GM23248 (cell line): Measurements from ENCODE around the gene IBTK. TPM values are rescaled to one million over a fixed set of nuclear protein-coding genes. Genes with fewer than 3 reads are reported as not detected.

ENCODE experiments used
- DNase-seq: peaks from one replicate; pipeline ENCODE4 v3.0.0-alpha.2; 2015
- H2AFZ ChIP-seq: fragments of 200-600 bp; sonication (generic); 2 replicates; pipeline ENCODE4 v1.6.1; 2016; ENCODE audit warnings: antibody characterized with exemption
- H3F3A ChIP-seq: fragments of 200-600 bp; sonication (generic); 2 replicates; pipeline ENCODE4 v1.6.1; 2016; ENCODE audit warnings: mild to moderate bottlenecking, antibody characterized with exemption, mixed run types; ENCODE audit not compliant: insufficient read depth
- H3K27ac ChIP-seq: fragments of 200-600 bp; sonication (generic); 2 replicates; pipeline ENCODE4 v1.5.1; 2016; ENCODE audit warnings: mild to moderate bottlenecking
- H3K27me3 ChIP-seq: fragments of 200-600 bp; sonication (generic); replicated peaks from 2 replicates; pipeline ENCODE4 v1.6.1; 2016; ENCODE audit warnings: mild to moderate bottlenecking; ENCODE audit not compliant: insufficient read depth
- H3K36me3 ChIP-seq: fragments of 200-600 bp; sonication (generic); 2 replicates; pipeline ENCODE4 v1.6.1; 2016; ENCODE audit warnings: low read depth, mild to moderate bottlenecking
- H3K4me1 ChIP-seq: fragments of 200-600 bp; sonication (generic); 2 replicates; pipeline ENCODE4 v1.6.1; 2016; ENCODE audit warnings: mild to moderate bottlenecking; ENCODE audit not compliant: insufficient read depth
- H3K4me2 ChIP-seq: fragments of 200-600 bp; sonication (generic); one replicate; pipeline ENCODE4 v1.6.1; 2016; ENCODE audit warnings: mild to moderate bottlenecking; ENCODE audit not compliant: unreplicated experiment
- H3K4me3 ChIP-seq: fragments of 200-600 bp; sonication (generic); 2 replicates; pipeline ENCODE4 v1.5.1; 2016; ENCODE audit warnings: mild to moderate bottlenecking
- H3K79me2 ChIP-seq: fragments of 200-600 bp; sonication (generic); 2 replicates; pipeline ENCODE4 v1.6.1; 2016; ENCODE audit warnings: mild to moderate bottlenecking; ENCODE audit not compliant: insufficient read depth
- H3K9ac ChIP-seq: fragments of 200-600 bp; sonication (generic); 2 replicates; pipeline ENCODE4 v1.6.1; 2016; ENCODE audit warnings: mild to moderate bottlenecking
- H3K9me2 ChIP-seq: fragments of 200-600 bp; sonication (generic); 2 replicates; pipeline ENCODE4 v1.6.1; 2016; ENCODE audit warnings: mixed run types, mild to moderate bottlenecking, moderate library complexity; ENCODE audit not compliant: insufficient read depth
- H3K9me3 ChIP-seq: fragments of 200-600 bp; sonication (generic); one replicate; pipeline ENCODE4 v1.6.1; 2017; ENCODE audit warnings: low read depth
- H4K20me1 ChIP-seq: fragments of 200-600 bp; sonication (generic); 2 replicates; pipeline ENCODE4 v1.6.0; 2016; ENCODE audit not compliant: insufficient read depth
- EZH2 ChIP-seq: fragments of 200-600 bp; sonication (generic); IDR thresholded peaks from 2 replicates; pipeline ENCODE4 v1.6.1; 2018; ENCODE audit warnings: antibody characterized with exemption, mild to moderate bottlenecking; ENCODE audit not compliant: insufficient read depth, poor library complexity, severe bottlenecking
- EZH2phosphoT487 ChIP-seq: fragments of 200-600 bp; sonication (generic); IDR thresholded peaks from 2 replicates; pipeline ENCODE4 v1.6.1; 2018; ENCODE audit warnings: antibody characterized with exemption, moderate library complexity, mild to moderate bottlenecking, low read depth; ENCODE audit not compliant: insufficient read depth
- whole genome bisulfite sequencing, 2 experiments: methylation state at CpG; one replicate each; pipeline ENCODE4 v1.1.6; 2015 to 2017; ENCODE audit warnings: low lambda C conversion rate in 2 of 2, low coverage in 1 of 2; ENCODE audit errors: missing lambda C conversion rate in 2 of 2; 5-methylcytosine and 5-hydroxymethylcytosine counted together
- in situ Hi-C: fragments of 300-500 bp; cut with MboI; formaldehyde crosslinking; loops from 2 replicates; pipeline ENCODE4 v1.15.0; 2020
- polyA plus RNA-seq: library from polyadenylated mRNA; unstranded; fragments of >200 nt; fragmentation: Nextera tagmentation; extraction: Ambion mirVana; gene quantifications from 2 replicates; pipeline ENCODE4 v1.2.1, GENCODE V29; 2016
- total RNA-seq: library from RNA; depleted of rRNA; stranded (reverse); fragments of >200 nt; shearing (Covaris generic); gene quantifications from 2 replicates; pipeline ENCODE4 v1.2.3, GENCODE V29; 2014

The IBTK gene
- total and polyA plus RNA-seq, 2 experiments from 2014 or later, result 23.8 to 44.5 TPM

- 98% methylated on average over 4 of the region's 4 CpGs for WGBS, 2 experiments
- no peak overlapping the region for H3K9ac ChIP-seq
- TF ChIP-seq EZH2 (no peak), EZH2phosphoT487 (no peak)
- no peak overlapping the region for H2AFZ ChIP-seq
- in situ Hi-C loops, result no loop called here
- H4K20me1 ChIP-seq, result no peaks in the 10 kb centered on the region
- no peaks in the 10 kb centered on the region for H3K9me2 ChIP-seq
- no peak overlapping the region for H3K4me3 ChIP-seq
- H3K79me2 ChIP-seq, result no peaks in the 10 kb centered on the region
- H3K9me3 ChIP-seq, result no peaks in the 10 kb centered on the region
- H3K27me3 ChIP-seq, result no peaks in the 10 kb centered on the region
- H3K4me1 ChIP-seq, result no peaks in the 10 kb centered on the region
- H3K4me2 ChIP-seq, result no peak overlapping the region
- peaks cover 92% of the 10 kb centered on the region for H3K36me3 ChIP-seq
- no peak overlapping the region for H3K27ac ChIP-seq
- no peak for DNase-seq
- 0 out of 2 replicates have a peak, but pooled peaks cover 4% of the 10 kb centered on the region for H3F3A ChIP-seq
Observed at GRCh38 chr6:82195619-82196018, 51.9 kb downstream of the IBTK start.

- Histone ChIP-seq H3F3A (peaks cover 50% of the 10 kb centered on the region), H2AFZ (no peak overlapping the region), H3K9me3 (no peaks in the 10 kb centered on the region), H3K27me3 (no peaks in the 10 kb centered on the region), H4K20me1 (no peaks in the 10 kb centered on the region), H3K79me2 (no peaks in the 10 kb centered on the region), H3K27ac (peak overlapping the region; percentile 16; the same call in 1 of the 2 replicates), H3K36me3 (peaks cover 80% of the 10 kb centered on the region), H3K4me3 (no peak overlapping the region), H3K9ac (no peak overlapping the region), H3K9me2 (no peaks in the 10 kb centered on the region), H3K4me2 (peak overlapping the region; percentile 5), H3K4me1 (peaks cover 28% of the 10 kb centered on the region)
- in situ Hi-C loops, result no loop called here
- WGBS, 2 experiments, result 66 to 67% methylated on average over 3 of the region's 3 CpGs
- peak; percentile 29 for DNase-seq
- no peak for TF ChIP-seq EZH2phosphoT487
- TF ChIP-seq EZH2, result no peak
Observed at GRCh38 chr6:82185948-82186535, 61.5 kb downstream of the IBTK start.

DNA sequence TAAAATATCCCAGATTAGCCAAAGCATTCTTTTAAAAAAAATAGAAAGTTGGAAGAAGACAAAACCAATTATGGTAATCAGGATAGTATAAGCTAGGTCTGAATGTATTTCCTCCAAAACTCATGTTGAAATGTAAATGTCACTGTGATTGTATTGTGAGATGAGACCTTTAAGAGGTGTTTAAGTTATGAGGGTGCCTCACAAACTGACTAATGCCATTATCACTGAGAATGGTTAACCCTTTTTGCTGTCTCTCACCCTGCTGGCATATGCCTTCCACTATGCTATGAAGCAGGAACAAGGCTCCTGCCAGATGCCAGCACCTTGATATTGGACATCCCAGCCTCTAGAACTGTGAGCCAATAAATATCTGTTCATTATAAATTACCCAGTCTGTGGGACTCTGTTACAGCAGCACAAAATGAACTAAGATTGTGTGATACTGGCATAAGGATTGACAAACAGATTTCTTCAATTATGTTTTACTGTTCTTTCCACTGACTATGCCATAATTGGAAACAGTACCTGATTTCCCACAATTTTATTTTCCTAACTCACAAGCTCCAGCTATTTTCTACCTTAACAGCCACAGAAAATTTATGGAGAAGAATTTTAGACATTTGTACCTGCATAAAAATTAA, 63.8 kb downstream of the IBTK start:
- Histone ChIP-seq H4K20me1 (no peaks in the 10 kb centered on the region), H3K9me2 (no peaks in the 10 kb centered on the region), H3K4me3 (no peak overlapping the region), H3K36me3 (peaks cover 68% of the 10 kb centered on the region), H3K9me3 (no peaks in the 10 kb centered on the region), H3K27me3 (no peaks in the 10 kb centered on the region), H3K79me2 (no peaks in the 10 kb centered on the region), H2AFZ (no peak overlapping the region), H3F3A (peaks cover 53% of the 10 kb centered on the region), H3K4me2 (peak overlapping the region; percentile 31), H3K27ac (peak overlapping the region; percentile 50), H3K9ac (peak overlapping the region; percentile 29), H3K4me1 (peaks cover 42% of the 10 kb centered on the region)
- peak; percentile 35 for DNase-seq
- in situ Hi-C loops, result no loop called here
- no peak for TF ChIP-seq EZH2phosphoT487
- no peak for TF ChIP-seq EZH2

- in situ Hi-C loops, result no loop called here
- no peak overlapping the region for H3K4me3 ChIP-seq
- no peaks in the 10 kb centered on the region for H4K20me1 ChIP-seq
- no peaks in the 10 kb centered on the region for H3K9me2 ChIP-seq
- peak overlapping the region; percentile 50 for H3K27ac ChIP-seq
- no peak overlapping the region for H2AFZ ChIP-seq
- peaks cover 50% of the 10 kb centered on the region for H3K4me1 ChIP-seq
- DNase-seq, result peak; percentile 77
- no peak overlapping the region for H3K9ac ChIP-seq
- no peak overlapping the region for H3K4me2 ChIP-seq
- peaks cover 58% of the 10 kb centered on the region for H3K36me3 ChIP-seq
- no peaks in the 10 kb centered on the region for H3K9me3 ChIP-seq
- no peak for TF ChIP-seq EZH2phosphoT487
- TF ChIP-seq EZH2, result no peak
- no peaks in the 10 kb centered on the region for H3K27me3 ChIP-seq
- H3F3A ChIP-seq, result peaks cover 55% of the 10 kb centered on the region
- 47% methylated on average over 1 of the region's 1 CpG for WGBS, 2 experiments
- no peaks in the 10 kb centered on the region for H3K79me2 ChIP-seq
Observed at GRCh38 chr6:82182756-82183155, 64.8 kb downstream of the IBTK start.
